GM10266 (cell line): Measurements from ENCODE around the gene CYB5B.
"Not testable (repeated sequence)": the region's sequence is repeated elsewhere in the genome, so short reads cannot be mapped to it uniquely, and the experiment has no call there.

Experiments used
- DNase-seq: peaks from one replicate; pipeline ENCODE4 v3.0.0; 2012; ENCODE audit errors: extremely low spot score
- CTCF ChIP-seq: IDR thresholded peaks from 2 replicates; pipeline ENCODE4 v1.5.1; 2012; ENCODE audit warnings: mild to moderate bottlenecking, low read depth; ENCODE audit not compliant: control insufficient read depth, insufficient read depth; ENCODE audit errors: missing control alignments

Gene CYB5B

GRCh38 chr16:69436896-69437295 is 12.5 kb downstream of the CYB5B start:
- no peak for TF ChIP-seq CTCF
- no peak for DNase-seq

GRCh38 chr16:69438465-69438864 is 14.0 kb downstream of the CYB5B start:
- no peak for TF ChIP-seq CTCF
- peak; percentile 29 for DNase-seq

- no peak for TF ChIP-seq CTCF
- DNase-seq: no peak
These were observed 15.8 kb downstream of the CYB5B start for GRCh38 chr16:69440250-69440649.

- DNase-seq: not testable (repeated sequence)
These were observed 16.6 kb downstream of the CYB5B start for GRCh38 chr16:69441030-69441429.

- TF ChIP-seq CTCF: no peak
- no peak for DNase-seq
These were observed 19.7 kb downstream of the CYB5B start for GRCh38 chr16:69443927-69444631.

GRCh38 chr16:69444873-69445517 is 20.6 kb downstream of the CYB5B start:
- no peak for TF ChIP-seq CTCF
- no peak for DNase-seq

GRCh38 chr16:69448470-69449193 is 24.2 kb downstream of the CYB5B start:
- TF ChIP-seq CTCF: no peak
- no peak for DNase-seq

- no peak for TF ChIP-seq CTCF
- no peak for DNase-seq
These were observed 26.7 kb downstream of the CYB5B start for GRCh38 chr16:69451166-69451565.
